ENCODE data around the gene PLXNA4. TPM values are rescaled to one million over a fixed set of nuclear protein-coding genes. Genes with fewer than 3 reads are reported as not detected.

The PLXNA4 gene
- total RNA-seq, 1 experiment from 2014 or later = 0.81 TPM

DNA sequence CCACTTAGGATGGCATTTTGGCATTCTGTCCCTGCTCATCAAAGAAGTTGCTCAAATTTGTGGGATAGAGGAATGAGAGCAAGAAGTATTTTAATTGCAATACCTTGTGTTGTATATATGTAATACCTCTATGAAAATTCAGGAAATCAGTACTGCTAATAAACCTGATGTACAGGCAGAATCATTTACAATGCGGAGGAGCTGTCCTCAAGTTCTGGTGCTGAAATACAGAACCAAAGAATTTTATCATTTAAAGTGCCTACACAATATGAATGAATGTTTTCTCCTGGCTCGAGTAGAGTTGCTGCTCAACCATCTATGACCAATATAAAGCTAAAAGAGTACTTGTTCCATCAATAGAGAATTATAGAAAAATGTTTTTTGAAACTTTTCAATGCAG is 305.8 kb downstream of the PLXNA4 start:
- POLR2A ChIA-PET = no interaction called here
- TF ChIP-seq, protein P1, sequence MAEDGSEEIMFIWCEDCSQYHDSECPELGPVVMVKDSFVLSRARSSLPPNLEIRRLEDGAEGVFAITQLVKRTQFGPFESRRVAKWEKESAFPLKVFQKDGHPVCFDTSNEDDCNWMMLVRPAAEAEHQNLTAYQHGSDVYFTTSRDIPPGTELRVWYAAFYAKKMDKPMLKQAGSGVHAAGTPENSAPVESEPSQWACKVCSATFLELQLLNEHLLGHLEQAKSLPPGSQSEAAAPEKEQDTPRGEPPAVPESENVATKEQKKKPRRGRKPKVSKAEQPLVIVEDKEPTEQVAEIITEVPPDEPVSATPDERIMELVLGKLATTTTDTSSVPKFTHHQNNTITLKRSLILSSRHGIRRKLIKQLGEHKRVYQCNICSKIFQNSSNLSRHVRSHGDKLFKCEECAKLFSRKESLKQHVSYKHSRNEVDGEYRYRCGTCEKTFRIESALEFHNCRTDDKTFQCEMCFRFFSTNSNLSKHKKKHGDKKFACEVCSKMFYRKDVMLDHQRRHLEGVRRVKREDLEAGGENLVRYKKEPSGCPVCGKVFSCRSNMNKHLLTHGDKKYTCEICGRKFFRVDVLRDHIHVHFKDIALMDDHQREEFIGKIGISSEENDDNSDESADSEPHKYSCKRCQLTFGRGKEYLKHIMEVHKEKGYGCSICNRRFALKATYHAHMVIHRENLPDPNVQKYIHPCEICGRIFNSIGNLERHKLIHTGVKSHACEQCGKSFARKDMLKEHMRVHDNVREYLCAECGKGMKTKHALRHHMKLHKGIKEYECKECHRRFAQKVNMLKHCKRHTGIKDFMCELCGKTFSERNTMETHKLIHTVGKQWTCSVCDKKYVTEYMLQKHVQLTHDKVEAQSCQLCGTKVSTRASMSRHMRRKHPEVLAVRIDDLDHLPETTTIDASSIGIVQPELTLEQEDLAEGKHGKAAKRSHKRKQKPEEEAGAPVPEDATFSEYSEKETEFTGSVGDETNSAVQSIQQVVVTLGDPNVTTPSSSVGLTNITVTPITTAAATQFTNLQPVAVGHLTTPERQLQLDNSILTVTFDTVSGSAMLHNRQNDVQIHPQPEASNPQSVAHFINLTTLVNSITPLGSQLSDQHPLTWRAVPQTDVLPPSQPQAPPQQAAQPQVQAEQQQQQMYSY (CRISPR knock-in tag; IDR thresholded peaks at IDR 0.05) = no peak
- TF ChIP-seq, protein P2, sequence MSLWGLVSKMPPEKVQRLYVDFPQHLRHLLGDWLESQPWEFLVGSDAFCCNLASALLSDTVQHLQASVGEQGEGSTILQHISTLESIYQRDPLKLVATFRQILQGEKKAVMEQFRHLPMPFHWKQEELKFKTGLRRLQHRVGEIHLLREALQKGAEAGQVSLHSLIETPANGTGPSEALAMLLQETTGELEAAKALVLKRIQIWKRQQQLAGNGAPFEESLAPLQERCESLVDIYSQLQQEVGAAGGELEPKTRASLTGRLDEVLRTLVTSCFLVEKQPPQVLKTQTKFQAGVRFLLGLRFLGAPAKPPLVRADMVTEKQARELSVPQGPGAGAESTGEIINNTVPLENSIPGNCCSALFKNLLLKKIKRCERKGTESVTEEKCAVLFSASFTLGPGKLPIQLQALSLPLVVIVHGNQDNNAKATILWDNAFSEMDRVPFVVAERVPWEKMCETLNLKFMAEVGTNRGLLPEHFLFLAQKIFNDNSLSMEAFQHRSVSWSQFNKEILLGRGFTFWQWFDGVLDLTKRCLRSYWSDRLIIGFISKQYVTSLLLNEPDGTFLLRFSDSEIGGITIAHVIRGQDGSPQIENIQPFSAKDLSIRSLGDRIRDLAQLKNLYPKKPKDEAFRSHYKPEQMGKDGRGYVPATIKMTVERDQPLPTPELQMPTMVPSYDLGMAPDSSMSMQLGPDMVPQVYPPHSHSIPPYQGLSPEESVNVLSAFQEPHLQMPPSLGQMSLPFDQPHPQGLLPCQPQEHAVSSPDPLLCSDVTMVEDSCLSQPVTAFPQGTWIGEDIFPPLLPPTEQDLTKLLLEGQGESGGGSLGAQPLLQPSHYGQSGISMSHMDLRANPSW (CRISPR knock-in tag; conservative IDR thresholded peaks at IDR 0.05; ENCODE audit: low read depth) = no peak
- TF ChIP-seq, protein P3, sequence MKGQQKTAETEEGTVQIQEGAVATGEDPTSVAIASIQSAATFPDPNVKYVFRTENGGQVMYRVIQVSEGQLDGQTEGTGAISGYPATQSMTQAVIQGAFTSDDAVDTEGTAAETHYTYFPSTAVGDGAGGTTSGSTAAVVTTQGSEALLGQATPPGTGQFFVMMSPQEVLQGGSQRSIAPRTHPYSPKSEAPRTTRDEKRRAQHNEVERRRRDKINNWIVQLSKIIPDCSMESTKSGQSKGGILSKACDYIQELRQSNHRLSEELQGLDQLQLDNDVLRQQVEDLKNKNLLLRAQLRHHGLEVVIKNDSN (CRISPR knock-in tag; IDR thresholded peaks at IDR 0.05) = no peak
- TF ChIP-seq, protein P4, sequence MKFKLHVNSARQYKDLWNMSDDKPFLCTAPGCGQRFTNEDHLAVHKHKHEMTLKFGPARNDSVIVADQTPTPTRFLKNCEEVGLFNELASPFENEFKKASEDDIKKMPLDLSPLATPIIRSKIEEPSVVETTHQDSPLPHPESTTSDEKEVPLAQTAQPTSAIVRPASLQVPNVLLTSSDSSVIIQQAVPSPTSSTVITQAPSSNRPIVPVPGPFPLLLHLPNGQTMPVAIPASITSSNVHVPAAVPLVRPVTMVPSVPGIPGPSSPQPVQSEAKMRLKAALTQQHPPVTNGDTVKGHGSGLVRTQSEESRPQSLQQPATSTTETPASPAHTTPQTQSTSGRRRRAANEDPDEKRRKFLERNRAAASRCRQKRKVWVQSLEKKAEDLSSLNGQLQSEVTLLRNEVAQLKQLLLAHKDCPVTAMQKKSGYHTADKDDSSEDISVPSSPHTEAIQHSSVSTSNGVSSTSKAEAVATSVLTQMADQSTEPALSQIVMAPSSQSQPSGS (CRISPR knock-in tag; IDR thresholded peaks at IDR 0.05; ENCODE audit: borderline replicate concordance, low read depth) = no peak
- TF ChIP-seq GTF2I (CRISPR knock-in tag; conservative IDR thresholded peaks at IDR 0.05) = no peak
- TF ChIP-seq, protein P5, sequence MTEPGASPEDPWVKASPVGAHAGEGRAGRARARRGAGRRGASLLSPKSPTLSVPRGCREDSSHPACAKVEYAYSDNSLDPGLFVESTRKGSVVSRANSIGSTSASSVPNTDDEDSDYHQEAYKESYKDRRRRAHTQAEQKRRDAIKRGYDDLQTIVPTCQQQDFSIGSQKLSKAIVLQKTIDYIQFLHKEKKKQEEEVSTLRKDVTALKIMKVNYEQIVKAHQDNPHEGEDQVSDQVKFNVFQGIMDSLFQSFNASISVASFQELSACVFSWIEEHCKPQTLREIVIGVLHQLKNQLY (CRISPR knock-in tag; IDR thresholded peaks at IDR 0.05) = no peak
- no peaks in the 10 kb centered on the region for H3K36me3 Mint-ChIP-seq

DNA sequence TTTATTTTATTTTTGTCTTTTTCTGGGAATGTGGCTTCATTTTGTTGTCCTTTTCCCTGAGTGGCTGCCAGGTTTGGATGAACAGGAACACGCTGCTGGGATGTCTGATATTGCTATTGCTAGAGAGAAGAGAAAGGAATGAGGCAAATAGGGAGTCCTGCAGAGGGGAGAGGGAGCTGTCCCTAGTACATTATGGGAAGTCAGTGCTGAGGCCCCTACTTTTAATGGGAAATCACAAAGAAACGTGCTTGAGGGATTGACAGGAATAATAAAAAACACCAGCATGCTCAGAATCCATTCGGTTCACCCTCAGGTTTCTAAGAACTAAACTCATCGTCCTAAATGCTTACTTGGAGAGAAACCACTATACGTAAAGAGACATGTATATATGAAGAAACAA is 306.6 kb downstream of the PLXNA4 start:
- POLR2A ChIA-PET = no interaction called here
- peaks cover 3% of the 10 kb centered on the region for H3K4me1 Mint-ChIP-seq
- no peak overlapping the region for H3K4me3 Mint-ChIP-seq
- H3K36me3 Mint-ChIP-seq = no peaks in the 10 kb centered on the region
- peaks cover 14% of the 10 kb centered on the region for H3K27me3 Mint-ChIP-seq (ENCODE audit: low read depth)
- no peak overlapping the region for H3K27ac Mint-ChIP-seq
- no peaks in the 10 kb centered on the region for H3K9me3 Mint-ChIP-seq
- TF ChIP-seq, protein P6, sequence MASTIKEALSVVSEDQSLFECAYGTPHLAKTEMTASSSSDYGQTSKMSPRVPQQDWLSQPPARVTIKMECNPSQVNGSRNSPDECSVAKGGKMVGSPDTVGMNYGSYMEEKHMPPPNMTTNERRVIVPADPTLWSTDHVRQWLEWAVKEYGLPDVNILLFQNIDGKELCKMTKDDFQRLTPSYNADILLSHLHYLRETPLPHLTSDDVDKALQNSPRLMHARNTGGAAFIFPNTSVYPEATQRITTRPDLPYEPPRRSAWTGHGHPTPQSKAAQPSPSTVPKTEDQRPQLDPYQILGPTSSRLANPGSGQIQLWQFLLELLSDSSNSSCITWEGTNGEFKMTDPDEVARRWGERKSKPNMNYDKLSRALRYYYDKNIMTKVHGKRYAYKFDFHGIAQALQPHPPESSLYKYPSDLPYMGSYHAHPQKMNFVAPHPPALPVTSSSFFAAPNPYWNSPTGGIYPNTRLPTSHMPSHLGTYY (CRISPR knock-in tag; IDR thresholded peaks at IDR 0.05) = no peak
- no peak for TF ChIP-seq GABPB1 (CRISPR knock-in tag; IDR thresholded peaks at IDR 0.05)
- TF ChIP-seq, protein P7, sequence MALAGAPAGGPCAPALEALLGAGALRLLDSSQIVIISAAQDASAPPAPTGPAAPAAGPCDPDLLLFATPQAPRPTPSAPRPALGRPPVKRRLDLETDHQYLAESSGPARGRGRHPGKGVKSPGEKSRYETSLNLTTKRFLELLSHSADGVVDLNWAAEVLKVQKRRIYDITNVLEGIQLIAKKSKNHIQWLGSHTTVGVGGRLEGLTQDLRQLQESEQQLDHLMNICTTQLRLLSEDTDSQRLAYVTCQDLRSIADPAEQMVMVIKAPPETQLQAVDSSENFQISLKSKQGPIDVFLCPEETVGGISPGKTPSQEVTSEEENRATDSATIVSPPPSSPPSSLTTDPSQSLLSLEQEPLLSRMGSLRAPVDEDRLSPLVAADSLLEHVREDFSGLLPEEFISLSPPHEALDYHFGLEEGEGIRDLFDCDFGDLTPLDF (CRISPR knock-in tag; IDR thresholded peaks at IDR 0.05) = no peak
- no peak for ATAC-seq
- DNase-seq (ENCODE audit: low spot score) = no peak
- CTCF ChIA-PET = interaction anchor here (1.2 kb wide), 1 partner anchor 411 kb away, joined by 3 read pairs; no protein-coding TSS in a partner anchor

More for the DNA sequence above, 305.8 kb downstream of the PLXNA4 start:
- Mint-ChIP-seq H3K4me1 (peaks cover 4% of the 10 kb centered on the region), H3K9me3 (no peaks in the 10 kb centered on the region), H3K4me3 (no peak overlapping the region), H3K27ac (no peak overlapping the region), H3K27me3 (ENCODE audit: low read depth) (peaks cover 14% of the 10 kb centered on the region)
- CTCF ChIA-PET = interaction anchor here (0.6 to 1.4 kb wide), 4 partner anchors 19 to 1583 kb away, joined by 3 read pairs; no protein-coding TSS in a partner anchor
- DNase-seq (ENCODE audit: low spot score) (no peak), ATAC-seq (no peak)

Measured in WTC11 (cell line).